Parathyroid adenoma (tissue), 2 donors: ENCODE data around the gene CDX4.

ENCODE experiments used
- H2AFZ ChIP-seq: fragments of 300-600 bp; sonication (generic); one replicate; pipeline ENCODE4 v1.7.0; 2017; ENCODE audit warnings: antibody characterized with exemption, mild to moderate bottlenecking
- H3K27ac ChIP-seq: fragments of 300-600 bp; sonication (generic); one replicate; pipeline ENCODE4 v1.7.0; 2017
- H3K27me3 ChIP-seq: fragments of 300-600 bp; sonication (generic); one replicate; pipeline ENCODE4 v1.7.0; 2017; ENCODE audit warnings: low read length; ENCODE audit not compliant: control insufficient read depth, insufficient read depth
- H3K36me3 ChIP-seq: fragments of 300-600 bp; sonication (generic); one replicate; pipeline ENCODE4 v1.7.0; 2017; ENCODE audit warnings: low read length; ENCODE audit not compliant: control insufficient read depth, insufficient read depth
- H3K4me1 ChIP-seq: fragments of 300-600 bp; sonication (generic); one replicate; pipeline ENCODE4 v1.7.0; 2017; ENCODE audit warnings: control low read depth
- H3K4me2 ChIP-seq: fragments of 300-600 bp; sonication (generic); one replicate; pipeline ENCODE4 v1.7.0; 2017; ENCODE audit warnings: low read length
- H3K4me3 ChIP-seq: fragments of 300-600 bp; sonication (generic); one replicate; pipeline ENCODE4 v1.7.0; 2017; ENCODE audit warnings: low read depth, low read length
- H3K79me2 ChIP-seq: fragments of 300-600 bp; sonication (generic); one replicate; pipeline ENCODE4 v1.7.0; 2017; ENCODE audit warnings: control low read depth
- H3K9ac ChIP-seq: fragments of 300-600 bp; sonication (generic); one replicate; pipeline ENCODE4 v1.7.0; 2017; ENCODE audit warnings: mild to moderate bottlenecking
- H3K9me3 ChIP-seq: fragments of 300-600 bp; sonication (generic); one replicate; pipeline ENCODE4 v1.7.0; 2017; ENCODE audit warnings: low read length; ENCODE audit not compliant: control insufficient read depth
- TF ChIP-seq, protein P1 (sequence below): fragments of 300-600 bp; sonication (generic); IDR thresholded peaks from one replicate; pipeline ENCODE4 v1.7.0; 2017; ENCODE audit warnings: antibody characterized with exemption, mild to moderate bottlenecking
- donor health status: primary hyperparathyroidism.

The CDX4 gene

GRCh38 chrX:73446831-73447230 lies at the start of gene CDX4:
Gene CDX4, plus strand, starts transcription at chrX:73447053. Its CDS starts 201 bp downstream, at chrX:73447254.
- H2AFZ ChIP-seq: no peak within 1 kb of the TSS
- H3K4me3 ChIP-seq: no peak within 1 kb of the TSS
- no peaks in the 10 kb centered on the region for H3K27me3 ChIP-seq
- no peak within 1 kb of the TSS for H3K27ac ChIP-seq
- no peak within 1 kb of the TSS for H3K4me2 ChIP-seq
- no peaks in the 10 kb centered on the region for H3K4me1 ChIP-seq
- no peaks in the 10 kb centered on the region for H3K79me2 ChIP-seq
- no peaks in the 10 kb centered on the region for H3K9me3 ChIP-seq
- TF ChIP-seq, protein P1, sequence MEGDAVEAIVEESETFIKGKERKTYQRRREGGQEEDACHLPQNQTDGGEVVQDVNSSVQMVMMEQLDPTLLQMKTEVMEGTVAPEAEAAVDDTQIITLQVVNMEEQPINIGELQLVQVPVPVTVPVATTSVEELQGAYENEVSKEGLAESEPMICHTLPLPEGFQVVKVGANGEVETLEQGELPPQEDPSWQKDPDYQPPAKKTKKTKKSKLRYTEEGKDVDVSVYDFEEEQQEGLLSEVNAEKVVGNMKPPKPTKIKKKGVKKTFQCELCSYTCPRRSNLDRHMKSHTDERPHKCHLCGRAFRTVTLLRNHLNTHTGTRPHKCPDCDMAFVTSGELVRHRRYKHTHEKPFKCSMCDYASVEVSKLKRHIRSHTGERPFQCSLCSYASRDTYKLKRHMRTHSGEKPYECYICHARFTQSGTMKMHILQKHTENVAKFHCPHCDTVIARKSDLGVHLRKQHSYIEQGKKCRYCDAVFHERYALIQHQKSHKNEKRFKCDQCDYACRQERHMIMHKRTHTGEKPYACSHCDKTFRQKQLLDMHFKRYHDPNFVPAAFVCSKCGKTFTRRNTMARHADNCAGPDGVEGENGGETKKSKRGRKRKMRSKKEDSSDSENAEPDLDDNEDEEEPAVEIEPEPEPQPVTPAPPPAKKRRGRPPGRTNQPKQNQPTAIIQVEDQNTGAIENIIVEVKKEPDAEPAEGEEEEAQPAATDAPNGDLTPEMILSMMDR: no peak
- no peaks in the 10 kb centered on the region for H3K36me3 ChIP-seq
- no peak within 1 kb of the TSS for H3K9ac ChIP-seq

DNA sequence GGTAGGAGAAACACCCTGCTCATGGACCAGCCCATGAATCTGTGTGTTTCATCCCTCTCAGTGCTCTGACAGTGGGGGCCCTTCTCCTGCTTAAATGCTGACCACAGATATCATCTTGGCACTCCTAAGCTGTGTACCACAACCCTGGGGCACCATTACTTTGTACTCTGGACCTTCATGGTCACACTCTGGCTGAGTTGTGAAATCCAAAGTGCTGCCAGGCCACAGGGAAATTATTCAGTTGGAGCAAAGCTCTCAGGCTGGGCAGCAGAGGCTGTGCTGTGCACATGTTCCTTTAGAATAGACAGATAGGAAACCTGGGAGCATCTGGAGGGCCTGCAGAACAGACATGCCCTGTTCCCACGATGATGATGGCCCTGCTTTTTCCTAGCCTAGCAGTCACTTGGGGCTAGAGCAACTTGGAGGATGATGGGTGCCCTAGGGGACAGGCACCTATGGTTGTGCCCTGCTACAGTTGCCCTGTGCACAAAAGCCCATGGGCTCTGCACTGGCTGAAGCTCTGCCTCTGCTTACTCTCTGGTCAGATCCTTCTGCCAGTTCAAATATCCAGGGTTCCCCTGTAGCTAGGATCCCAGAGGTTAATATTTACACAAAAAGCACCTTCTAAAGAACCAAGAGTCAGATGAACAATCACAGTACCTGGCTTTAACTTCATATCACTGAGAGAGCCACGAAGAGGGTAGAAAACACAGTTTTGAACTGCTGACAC lies 48.5 kb upstream of the CDX4 start:
- no peaks in the 10 kb centered on the region for H3K4me1 ChIP-seq
- no peak overlapping the region for H3K4me3 ChIP-seq
- H3K79me2 ChIP-seq: no peaks in the 10 kb centered on the region
- H3K9ac ChIP-seq: no peak overlapping the region
- H3K4me2 ChIP-seq: no peak overlapping the region
- TF ChIP-seq, protein P1: no peak
- H3K9me3 ChIP-seq: no peaks in the 10 kb centered on the region
- H3K27ac ChIP-seq: no peak overlapping the region
- no peaks in the 10 kb centered on the region for H3K36me3 ChIP-seq
- H2AFZ ChIP-seq: no peak overlapping the region
- H3K27me3 ChIP-seq: no peaks in the 10 kb centered on the region

DNA sequence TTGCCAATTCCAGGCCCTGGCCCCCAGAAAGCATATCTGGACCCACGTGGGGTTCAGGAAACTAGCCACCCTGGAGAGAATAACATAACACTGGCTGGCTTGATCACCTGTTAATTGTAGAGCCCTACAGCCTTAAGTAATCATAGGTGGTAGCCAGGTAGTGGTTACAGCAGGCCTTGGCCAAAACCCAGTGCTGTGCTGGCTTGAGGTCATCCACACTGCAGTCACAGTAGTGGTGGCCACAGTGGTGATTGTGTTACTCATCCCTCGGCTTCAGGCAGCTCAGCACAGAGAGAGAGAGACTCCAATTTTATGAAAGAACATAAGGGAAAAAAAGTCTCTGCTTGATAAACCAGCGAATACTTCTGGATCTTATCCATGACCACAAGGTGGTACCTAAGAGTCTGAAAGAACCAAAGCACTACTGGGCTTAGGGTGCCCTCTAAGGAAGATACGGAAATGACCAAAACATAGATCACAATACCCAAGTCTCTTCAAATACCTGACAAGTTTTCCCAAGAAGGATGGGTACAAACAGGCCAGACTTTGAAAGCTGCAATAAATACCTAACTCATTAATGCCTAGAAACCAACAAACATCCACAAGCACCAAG lies 46.6 kb upstream of the CDX4 start:
- no peak overlapping the region for H3K4me3 ChIP-seq
- H3K36me3 ChIP-seq: no peaks in the 10 kb centered on the region
- H3K4me2 ChIP-seq: no peak overlapping the region
- no peaks in the 10 kb centered on the region for H3K9me3 ChIP-seq
- H3K79me2 ChIP-seq: no peaks in the 10 kb centered on the region
- no peak overlapping the region for H3K27ac ChIP-seq
- no peak overlapping the region for H2AFZ ChIP-seq
- TF ChIP-seq, protein P1: no peak
- H3K27me3 ChIP-seq: no peaks in the 10 kb centered on the region
- H3K4me1 ChIP-seq: no peaks in the 10 kb centered on the region
- no peak overlapping the region for H3K9ac ChIP-seq

- Histone ChIP-seq H3K4me1 (no peaks in the 10 kb centered on the region), H3K4me3 (no peak overlapping the region), H3K9ac (no peak overlapping the region), H3K4me2 (no peak overlapping the region), H3K79me2 (no peaks in the 10 kb centered on the region), H3K27ac (no peak overlapping the region), H3K27me3 (no peaks in the 10 kb centered on the region), H2AFZ (no peak overlapping the region), H3K36me3 (no peaks in the 10 kb centered on the region), H3K9me3 (no peaks in the 10 kb centered on the region)
- TF ChIP-seq, protein P1: no peak
Observed at GRCh38 chrX:73401591-73402266, 45.1 kb upstream of the CDX4 start.
